ENCODE measurements around the gene MAP3K19.
"Not testable (repeated sequence)": the region's sequence is repeated elsewhere in the genome, so short reads cannot be mapped to it uniquely, and the experiment has no call there.

MAP3K19 gene

DNA sequence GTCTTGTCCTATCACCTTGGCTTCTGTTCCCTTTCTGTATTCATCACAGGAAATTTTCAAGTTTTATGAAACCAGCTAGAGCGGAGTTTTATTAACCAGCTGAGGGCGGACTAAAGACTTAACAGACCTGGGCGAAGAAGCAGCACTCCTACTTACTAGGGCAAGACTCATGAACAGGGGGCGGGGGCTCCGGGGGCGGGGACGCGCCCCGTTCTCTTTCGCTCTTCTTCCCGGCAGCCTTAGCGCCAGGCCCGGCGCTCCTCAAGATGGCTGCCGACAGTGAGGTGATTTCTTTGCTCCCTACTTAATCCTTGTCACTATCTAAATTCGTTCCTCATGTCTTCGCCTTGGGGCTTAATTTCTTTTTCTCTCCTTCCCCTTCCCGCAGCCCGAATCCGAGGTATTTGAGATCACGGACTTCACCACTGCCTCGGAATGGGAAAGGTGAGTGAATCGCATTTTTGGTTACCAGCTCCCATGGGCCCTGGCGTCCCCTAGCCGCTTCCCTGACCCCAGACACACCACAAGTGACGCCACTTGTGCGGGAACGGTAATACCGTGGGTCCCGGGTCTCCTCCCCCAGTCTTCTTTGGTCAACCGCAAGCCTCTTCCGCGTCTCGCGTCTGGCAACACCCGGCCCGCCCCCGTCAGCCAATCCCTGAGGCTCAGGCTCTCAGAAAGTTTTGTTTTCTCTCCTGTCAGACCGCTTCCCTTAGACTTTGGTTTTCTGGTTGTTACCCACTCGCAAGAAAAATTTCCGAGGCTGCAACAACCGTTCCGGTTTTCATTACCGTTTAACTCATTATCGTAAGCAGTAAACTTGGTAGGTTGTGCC, 5.0 kb upstream of the MAP3K19 start, which contains the start of gene RAB3GAP1:
Gene RAB3GAP1, plus strand, starts transcription at position 251 of the 835 bp plus-strand sequence. Its CDS starts 16 bp downstream, at position 267.
- peak; percentile 90 for DNase-seq

DNA sequence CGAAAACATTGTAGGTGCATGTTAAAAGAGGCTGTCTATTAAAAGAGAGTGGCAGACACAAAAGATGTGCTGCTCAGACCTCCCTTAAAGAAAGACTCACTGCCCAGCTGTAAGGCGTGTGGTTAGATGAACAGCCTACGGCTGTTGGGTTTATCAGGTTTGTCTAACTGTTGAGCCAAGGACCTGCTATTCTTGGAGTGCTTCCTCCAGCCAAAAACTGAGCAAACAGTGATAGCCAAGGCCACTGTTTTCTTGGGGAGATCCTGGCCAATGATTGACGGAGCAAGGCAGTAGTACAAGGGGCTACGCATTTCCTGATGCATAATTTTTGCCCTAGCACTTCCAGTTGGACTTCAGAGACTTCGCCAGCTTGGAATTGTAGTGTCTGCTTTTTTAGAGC, 3.4 kb upstream of the MAP3K19 start:
- DNase-seq: no peak

DNA sequence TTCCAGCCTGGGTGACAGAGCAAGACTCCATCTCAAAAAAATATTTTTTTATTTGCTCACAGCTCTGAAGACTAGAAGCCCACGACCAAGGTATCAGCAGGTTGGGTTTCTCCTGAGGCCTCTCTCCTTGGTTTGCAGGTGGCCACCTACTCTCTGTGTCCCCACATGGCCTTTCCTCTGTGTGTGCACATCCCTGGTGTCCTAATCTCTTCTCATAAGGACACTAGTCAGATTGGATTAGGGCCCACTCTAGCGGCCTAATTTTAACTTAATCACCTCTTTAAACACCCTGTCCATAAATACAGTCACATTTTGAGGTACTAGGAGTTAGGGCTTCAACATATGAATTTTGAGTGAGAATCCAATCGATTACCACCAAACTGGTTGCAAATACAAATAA, 2.9 kb upstream of the MAP3K19 start:
- no peak for DNase-seq

DNA sequence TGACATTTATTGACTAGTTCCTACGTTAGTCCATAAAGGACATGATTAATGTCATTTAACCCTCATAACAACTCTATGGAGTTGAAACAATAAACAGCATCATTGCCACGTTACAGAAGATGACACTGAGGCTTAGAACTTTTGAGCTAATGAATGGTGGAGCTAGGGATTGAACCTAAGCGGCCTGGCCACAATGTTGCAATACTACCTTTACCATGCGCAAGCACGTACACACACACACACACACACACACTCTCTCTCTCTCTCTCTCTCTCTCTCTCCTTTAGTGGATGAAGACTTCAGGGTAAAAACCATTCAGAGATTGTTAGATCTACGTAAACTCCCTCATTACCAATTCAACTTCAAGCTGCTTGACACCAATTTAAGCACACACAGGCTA, 875 bp upstream of the MAP3K19 start:
- DNase-seq: no peak

DNA sequence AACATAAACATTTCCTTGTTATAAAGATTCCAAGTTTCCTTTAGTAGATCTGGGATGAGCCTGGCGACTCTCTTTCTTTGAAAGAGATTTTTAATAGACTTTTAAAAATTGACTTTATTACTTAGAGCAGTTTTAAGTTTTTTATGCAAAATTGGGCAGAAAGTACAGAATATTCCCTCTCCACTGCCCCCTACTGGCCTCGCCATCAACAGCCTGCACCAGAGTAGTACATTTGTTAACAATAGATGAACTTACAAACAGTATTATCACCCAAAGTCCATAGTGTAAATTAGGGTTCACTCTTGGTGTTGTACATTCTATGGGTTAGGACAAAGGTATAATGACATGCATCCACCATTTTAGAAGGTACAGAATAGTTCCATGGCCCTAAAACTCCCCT, 3.9 kb downstream of the MAP3K19 start:
- DNase-seq: peak; percentile 26

DNA sequence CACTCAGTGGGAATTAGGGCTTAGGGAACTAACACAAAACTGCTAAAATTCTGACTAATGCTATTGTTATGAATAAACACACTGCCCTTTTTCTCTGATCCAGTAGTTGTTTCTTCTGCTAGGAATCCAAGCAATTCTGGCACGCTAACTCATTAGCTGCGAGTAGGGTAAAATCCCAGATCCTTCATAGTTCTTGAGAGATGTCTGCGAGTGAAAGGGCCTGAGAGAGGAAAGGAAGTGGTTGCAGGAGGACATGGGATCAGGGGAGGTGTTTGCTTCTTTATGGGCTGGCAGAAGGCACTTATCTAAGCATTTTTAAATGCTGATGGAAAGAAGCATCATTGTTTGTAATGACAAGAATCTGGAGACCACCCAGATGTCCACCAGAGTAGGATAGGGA, 9.4 kb downstream of the MAP3K19 start:
- no peak for DNase-seq

DNA sequence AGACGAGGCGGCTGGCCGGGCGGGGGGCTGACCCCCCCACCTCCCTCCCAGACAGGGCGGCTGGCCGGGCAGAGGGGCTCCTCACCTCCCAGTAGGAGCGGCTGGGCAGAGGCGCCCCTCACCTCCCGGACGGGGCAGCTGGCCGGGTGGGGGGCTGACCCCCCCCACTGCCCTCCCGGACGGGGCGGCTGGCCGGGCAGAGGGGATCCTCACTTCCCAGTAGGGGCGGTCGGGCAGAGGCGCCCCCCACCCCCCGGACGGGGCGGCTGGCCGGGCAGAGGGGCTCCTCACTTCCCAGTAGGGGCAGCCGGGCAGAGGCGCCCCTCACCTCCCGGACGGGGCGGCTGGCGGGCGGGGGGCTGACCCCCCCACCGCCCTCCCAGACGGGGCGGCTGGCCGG, 14.0 kb downstream of the MAP3K19 start:
- DNase-seq: not testable (repeated sequence)

DNA sequence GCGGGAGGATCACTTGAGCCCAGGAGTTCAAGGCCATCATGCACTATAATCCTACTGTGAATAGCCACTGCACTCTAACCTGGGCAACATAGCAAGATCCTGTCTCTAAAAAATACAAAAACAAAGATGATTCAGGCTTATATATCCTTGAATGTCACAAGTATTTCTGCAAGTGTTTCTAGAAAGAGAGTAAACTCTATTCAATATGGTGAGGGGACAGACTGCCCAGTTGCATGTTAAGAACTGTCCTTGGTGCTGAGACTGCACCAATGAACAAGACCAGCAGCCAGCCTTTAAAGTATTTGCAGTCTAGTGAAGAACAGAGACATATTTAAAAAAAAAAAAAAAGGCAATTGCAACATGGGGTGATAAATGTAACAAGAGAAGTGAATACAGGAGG, 16.4 kb downstream of the MAP3K19 start:
- DNase-seq: no peak

DNA sequence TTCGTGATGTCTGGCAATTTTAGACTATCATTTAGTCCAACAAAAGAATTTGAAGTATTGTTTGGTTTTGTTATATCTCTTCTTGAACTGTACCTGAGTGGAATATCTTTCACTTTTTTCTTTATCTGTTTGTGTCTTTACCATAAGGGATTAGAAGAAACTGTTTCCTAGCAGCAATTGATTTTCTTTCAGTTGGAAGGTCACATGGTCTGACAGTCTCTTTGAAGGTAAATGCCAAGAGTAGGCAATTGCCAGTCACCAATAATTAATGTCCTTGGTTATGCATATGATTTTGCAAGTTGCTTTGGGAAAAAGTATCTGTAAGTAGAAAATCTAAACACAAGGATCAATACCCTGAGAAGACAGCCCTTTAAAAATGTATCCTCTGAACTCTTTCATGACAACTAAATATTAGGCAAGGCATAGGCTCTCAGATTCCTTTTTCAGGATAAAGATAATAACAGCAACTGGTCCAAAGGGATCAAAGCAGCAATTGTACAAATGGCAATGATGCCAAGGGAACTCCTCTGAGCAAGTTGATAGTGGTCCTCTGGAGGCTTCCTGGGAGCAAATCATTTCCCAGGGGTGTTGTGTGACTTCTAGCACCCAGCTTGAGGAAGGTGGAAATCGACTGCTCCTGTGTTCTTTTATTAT, 17.6 kb downstream of the MAP3K19 start:
- no peak for DNase-seq

DNA sequence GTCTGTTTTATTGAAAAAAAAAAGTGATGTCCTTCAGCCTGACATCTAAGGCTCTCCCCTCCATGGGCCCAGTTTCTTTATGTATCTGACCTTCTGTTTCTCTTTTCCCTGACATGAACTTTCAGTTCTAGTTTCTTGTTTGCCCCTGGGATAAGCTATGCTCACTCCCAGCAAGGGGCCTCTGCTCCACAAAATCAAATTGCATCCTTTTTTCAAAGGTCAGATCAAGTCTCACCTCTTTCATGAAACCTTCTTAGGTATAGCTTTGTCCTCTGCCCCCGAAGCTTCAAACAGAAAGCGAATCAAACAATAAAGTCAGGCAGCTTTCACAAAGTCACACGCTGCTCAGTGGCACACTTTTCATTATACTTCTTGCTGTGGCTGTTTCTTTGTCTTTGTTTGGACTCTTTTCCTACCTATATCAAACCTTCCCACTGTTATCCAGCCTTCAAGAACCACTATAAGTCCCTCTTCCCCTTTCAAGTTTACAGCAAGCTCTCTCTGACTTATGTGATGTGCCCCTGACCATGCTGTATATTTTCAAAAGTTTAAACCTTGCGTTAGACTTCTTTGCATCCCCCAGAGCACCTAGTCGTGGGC, 23.3 kb downstream of the MAP3K19 start:
- no peak for DNase-seq

DNA sequence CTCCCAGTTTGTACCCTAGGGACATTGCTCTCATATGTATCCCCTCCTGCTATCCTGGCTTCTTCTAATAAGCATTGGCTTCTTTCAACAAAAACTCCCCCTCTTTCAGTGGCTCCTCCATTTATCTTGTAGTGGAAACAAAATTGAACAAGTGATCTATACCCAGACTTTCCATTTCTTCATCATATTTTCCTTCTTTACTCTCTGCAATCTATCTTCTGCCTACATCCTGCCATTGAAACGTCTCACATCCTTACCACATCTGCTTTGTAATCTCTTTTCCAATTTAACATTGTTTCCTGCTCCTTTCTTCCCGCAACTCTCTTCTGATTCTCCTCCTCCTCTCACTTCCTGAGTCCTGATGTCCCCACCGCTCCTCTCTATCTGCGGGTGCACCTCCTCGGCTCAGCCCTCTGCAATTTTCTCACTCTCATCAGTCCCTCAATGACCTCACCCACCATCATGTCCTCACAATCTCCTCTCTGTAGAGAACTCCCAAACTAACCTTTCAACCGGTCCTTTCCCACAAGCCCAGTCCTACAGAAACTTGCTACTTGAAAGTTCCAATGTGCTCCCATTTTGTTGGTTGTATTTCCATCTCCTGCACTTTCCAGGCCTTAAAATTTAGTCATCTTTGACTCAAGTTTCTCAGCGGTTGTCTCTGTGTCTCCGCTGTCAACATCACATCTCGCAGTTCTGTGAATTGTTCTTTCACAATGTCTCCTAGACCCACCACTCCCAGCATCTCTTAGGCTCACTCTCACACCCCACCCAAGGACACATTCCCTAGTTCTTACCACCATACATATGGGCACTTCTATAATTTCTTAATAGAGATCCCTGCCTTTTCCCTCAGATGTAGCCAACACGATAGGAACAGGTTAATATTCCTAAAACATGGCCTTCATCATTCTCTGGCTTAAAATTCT, 24.0 kb downstream of the MAP3K19 start:
- no peak for DNase-seq

DNA sequence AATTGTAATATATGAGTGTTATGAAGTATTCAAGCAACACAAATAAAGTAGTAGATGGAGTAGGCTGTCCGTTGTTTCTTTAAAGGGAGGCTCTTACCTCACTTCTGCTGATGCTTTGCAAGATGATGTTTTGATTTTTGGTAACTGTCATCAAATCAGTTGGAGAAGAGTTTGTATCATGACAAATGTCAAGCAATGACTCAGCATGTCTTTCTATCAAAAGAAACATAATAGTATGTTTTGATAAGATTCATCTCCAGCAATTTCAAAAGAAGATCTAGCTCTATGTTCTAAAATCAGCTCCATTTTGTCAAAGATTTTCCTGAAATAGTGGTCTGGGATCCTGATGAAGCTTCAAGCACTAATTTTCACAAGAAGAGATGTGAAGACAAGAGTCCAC, 25.6 kb downstream of the MAP3K19 start:
- DNase-seq: no peak

DNA sequence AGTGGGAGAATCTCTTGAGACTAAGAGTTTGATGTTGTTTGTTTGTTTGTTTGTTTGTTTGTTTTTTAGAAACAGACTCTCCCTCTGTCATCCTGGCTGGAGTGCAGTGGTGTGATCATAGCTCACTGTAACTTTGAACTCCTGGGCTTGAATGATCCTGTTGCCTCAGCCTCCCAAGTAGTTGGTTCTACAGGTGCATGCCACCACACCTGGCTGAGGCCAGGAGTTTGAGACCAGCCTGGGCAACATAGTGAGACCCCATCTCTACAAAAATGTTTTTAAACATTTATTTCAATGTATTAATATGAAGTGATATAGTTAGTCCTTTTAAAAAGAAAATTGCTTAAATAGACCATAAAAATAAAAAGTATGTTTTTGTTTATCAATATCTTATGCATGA, 35.6 kb downstream of the MAP3K19 start:
- DNase-seq: no peak

DNA sequence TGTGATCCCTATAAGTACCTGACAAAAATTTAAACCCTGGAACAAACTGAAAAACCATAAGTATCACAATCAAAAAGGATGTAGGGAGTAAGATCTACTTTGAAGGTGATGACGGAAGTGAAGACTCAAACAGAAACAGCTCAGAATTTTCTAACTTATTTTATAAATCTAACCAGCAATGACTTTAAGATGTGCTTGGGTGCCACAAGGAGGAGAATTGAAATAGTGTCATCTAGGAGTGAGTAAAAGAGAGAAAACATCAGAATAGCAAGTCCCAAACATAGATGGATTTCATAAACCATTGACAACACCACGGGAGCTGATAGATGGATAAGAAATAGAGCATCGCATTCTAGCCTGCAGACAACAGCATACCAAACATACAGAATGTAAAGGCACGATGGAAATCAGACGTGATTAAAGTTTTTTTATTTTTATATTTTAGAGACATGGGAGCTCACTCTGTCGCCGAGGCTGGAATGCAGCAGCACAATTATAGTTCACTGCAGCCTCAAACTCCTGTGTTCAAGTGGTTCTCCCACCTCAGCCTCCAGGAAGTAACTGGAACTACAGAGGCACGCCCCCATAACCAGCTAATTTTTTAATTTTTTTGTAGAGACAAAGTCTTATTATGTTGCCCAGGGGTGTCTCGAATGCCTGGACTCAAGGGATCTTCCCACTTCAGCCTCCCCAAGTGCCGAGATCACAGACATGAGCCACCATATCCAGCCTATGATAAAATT, 36.9 kb downstream of the MAP3K19 start:
- no peak for DNase-seq

DNA sequence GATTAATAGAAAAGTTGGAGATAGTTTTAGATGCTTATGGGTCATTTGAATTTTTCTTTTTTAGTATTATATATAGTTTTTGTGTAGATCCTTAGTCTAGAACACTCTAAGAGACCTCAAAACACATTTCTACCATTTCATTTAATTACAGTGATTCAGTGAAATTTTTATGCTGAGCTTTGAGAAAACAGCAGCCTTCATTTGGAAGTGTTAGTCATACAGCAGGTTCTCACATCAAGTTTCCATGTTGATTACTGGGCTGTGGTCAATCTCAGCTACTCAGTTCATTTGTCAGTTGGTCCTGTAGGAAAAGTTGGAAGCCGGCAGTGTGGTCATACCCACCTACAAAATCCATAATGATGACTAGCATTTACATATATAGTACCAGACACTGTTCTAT, 37.9 kb downstream of the MAP3K19 start:
- no peak for DNase-seq

DNA sequence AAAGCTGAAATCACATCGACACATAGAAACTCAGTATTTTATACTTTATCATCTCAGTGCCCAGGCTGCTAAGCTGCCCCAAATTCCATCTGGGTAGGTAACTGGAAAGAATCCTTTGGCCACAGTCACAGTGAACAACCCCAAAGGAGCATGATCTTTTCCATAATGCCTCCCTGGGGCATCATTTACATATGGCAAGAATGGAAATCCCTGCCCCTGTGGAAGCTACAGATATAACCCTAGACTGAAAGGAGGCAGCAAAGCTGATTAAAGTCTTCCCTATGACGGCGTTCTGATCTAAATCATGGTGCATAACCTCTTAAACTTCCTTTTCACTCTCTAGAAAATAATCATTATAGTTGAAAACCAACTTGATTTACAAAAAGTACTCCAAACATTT, 41.5 kb downstream of the MAP3K19 start:
- no peak for DNase-seq

DNA sequence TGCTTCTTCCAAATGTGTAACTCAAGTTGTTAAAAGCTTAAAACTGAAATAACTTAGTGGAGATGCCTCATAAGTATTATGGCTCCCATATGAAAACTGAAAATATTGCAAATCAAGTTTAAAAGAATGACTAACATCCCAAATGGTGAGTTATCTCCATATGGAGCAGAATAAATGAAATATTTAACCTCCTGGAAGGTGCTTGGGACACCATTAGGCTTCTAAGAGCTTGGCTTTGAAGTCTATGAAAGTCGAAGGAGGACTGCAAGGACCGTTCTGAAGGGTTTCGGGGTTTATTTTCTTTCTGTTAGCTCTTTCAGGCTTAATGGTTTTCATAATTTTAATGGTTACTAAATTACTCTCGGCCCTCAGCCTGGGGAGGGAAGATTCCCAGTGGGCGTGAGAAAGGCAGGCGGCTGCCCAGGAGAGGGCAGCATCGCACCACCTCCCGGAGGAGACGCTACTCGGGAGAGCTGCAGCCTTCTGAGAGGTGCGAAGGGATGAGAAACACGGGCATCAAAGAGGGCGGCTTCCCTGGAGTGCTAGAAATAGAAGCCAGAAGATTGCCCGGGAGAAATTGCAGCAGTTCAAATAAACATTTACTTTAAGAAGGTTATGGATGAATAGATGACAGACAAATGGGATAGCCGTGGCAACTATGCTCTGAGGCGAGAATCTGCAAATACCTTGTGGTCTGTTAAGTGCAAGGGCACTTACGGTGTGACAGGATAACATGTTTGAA, 43.1 kb downstream of the MAP3K19 start:
- DNase-seq: peak; percentile 75

DNA sequence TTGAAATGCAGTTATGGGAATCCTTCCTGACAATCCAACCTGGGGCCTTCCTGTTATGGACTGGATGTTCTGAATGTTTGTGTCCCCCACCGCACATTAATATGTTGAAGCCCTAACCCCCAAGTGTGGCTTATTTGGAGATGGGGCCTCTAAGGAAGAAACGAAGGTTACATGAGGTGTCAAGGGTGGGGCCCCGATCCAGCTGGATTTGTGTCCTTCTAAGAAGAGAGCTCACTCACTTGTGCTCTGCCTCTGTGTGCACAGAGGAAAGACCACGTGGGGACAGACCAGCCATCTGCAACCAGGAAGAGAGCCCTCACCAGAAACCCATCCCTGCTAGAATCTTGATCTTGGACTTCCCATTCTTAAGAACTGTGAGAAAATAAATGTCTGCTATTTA, 44.4 kb downstream of the MAP3K19 start:
- DNase-seq: no peak

DNA sequence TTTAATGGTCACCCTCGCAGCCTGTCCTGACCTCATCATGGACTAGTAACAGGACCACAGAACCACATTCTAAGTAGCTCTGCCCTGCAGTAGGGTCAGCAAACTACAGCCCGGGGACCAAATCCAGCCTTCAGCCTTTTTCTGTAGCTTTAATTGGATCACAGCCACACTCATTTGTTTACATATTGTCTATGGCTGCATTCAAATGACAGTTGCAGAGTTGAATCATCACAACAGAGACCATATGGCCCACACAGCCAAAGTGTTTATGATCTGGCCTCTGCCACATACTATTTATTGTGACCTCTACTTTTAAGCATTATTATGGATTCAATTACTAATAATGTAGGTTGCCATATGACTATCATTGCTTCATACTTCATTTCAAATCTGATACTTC, 47.7 kb downstream of the MAP3K19 start:
- no peak for DNase-seq

DNA sequence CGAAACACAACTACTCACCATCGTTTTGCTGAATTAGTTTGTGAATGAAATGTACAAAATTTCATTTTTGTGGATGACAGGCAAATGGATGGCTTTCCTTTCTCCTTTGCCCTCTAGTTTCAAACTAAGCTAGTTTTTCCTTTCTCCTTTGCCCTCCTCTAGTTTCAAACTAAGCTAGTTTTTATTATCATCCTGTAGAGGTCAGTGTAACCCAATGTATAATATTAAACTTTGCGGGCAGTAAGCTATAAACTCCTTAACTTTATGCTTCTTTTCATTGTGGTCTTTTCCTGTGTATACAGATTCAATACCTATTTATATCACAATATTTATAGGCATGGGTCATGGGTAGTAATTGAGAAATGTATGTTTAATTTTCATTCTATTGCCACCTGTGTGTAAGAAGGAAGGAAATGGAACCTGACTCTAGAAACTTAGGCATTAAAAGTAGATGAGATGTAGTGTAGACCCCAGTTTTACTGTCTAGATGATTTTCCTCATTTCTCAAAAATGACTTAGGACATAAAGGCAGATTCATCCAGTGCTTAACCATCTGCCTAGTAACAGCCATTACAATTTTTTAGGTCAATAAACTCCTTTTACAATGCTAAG, 58.1 kb downstream of the MAP3K19 start:
- DNase-seq: no peak

DNA sequence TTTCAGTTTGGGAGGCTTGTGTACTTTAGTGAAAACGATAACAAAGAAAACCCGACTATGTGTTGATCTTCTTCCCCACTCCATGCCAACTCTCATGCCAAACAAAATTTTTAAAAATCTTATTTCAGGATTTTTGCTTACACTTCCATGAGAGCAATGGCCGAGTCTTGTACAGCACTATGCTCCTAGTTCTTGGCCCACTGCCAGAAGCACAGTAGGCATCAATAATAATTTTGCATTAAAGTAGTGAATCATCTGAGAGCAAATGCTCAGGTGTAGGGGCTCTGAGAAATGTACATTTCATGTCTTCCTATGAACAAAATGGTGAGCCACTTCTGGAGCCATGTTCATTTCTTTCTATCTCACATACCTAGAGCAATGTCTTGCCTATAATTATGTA, 62.2 kb downstream of the MAP3K19 start:
- DNase-seq: no peak
